GM19025 (cell line): ENCODE measurements around the gene BPTF.
"Not testable (repeated sequence)": the region's sequence is repeated elsewhere in the genome, so short reads cannot be mapped to it uniquely, and the experiment has no call there.

Experiments used
- ATAC-seq: cut with Tn5 transposase; IDR thresholded peaks from one replicate; pipeline ENCODE4 v1.9.1; 2021; ENCODE audit warnings: mild to moderate bottlenecking, low read depth, moderate library complexity; ENCODE audit not compliant: unreplicated experiment

The BPTF gene

DNA sequence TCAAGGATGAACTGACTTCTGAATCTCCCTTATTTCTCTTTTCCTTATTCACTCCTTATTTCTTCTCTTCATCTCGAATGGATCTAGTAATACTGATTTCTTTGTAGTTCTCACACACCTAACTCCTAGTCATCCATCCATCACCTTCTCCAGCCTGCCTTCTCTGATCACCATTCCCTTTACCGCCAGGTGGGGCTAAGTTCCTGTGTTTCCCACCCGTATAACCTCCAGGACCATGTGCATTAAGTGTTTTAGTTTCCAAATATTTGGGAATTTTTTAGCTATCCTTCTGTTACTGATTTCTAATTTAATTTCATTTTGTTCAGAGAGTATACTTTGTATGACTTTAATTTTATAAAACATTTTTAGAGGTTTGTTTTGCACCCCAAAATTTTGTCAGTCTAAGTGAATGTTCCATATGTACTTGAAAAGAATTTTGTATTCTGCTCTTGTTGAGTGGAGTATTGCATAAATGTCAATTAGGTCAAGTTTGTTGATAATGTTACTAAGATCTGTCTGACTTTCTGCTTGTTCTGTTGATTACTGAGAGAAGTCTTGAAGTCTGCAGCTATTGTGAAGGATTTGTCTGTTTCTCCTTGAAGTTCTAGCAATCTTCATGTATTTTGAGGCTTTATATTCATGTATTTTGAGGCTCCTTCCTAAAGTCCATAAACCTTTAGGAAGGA is 8.8 kb downstream of the BPTF start:
- ATAC-seq = no peak

DNA sequence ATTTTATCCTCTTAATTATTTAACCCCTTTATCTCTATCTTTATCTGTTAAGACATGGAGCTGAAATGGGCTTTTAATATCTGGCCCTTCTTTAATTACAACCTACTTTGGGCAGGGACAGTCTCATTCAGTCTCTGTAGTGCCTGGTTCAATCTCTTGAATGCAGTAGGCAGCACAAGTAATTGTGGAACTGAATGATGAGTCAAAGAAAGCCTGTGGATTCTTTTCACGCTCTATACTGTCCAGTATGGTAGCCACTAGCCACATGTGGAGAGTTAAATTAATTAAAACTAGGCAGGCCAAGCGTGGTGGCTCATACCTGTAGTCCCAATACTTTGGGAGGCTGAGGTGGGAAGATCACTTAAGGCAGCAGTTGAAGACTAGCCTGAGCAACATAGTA is 9.3 kb downstream of the BPTF start:
- ATAC-seq = no peak

DNA sequence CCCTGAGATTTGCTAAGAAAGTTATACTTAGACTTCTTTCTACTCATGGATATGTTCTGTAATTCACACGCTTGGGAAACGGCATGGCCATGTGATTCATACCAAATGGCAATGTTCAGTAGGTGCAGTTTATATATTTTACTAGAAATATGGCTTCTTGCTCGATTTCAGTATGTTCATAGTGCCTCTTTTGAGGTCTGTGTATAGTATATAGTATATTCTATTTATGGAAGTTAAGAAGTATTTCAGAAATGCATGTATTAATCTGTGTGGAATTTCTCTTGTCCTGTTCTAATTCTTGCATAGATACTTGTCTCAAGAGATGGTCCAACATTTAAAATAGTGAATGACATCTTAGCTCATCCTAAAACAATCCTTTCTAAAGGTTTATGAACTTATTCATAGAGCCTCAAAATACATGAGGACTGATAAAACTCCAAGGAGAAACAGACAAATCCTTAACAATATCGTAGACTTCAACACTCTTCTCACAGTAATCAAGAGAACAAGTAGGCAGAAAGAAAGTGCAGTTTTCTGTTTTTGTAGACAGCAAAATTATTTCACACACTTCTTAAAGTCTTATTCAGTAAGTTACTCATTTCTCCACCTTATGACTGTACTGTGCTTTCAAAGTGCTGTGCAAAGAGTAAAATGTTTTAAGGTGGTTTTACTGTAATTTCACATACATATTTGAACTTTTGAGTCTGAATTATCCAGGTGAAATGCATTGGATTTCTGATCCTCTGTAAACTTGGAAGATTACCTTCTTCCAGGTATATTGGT is 11.1 kb downstream of the BPTF start:
- ATAC-seq = no peak

DNA sequence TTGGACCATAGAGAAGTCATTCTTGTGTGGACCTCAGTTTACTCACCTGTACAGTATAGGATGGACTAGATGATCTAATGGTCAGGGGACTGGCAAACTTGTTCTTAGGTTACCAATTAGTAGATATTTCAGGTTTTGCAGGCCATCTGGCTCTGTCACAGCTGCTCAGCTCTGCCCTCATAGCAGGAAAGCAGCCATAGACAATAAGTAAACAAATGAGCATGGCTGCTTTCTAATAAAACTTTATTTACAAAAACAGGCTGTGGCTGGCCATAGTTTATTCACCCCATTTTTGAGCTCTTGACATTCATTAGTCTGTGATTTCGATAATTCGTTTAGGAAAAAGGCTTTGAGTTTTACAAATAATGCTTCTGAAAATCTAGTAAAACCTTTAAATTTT is 12.7 kb downstream of the BPTF start:
- ATAC-seq = no peak

DNA sequence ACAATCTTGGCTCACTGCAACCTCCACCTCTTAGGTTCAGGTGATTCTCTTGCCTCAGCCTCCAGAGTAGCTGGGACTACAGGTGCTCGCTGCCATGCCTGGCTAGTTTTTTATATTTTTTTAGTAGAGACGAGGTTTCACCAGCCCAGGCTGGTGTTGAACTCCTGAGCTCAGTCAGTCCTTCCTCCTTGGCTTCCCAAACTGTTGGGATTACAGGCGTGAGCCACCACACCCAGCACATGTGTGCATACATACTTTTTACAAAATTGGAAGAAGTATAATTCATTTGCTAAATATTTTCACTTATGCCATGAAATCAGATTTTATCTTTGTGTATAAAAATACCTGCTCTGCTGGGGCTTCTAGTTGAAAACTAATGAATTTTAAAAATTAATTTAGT is 13.2 kb downstream of the BPTF start:
- no peak for ATAC-seq

- no peak for ATAC-seq
Measured at GRCh38 chr17:67841992-67842391, 16.7 kb downstream of the BPTF start.

DNA sequence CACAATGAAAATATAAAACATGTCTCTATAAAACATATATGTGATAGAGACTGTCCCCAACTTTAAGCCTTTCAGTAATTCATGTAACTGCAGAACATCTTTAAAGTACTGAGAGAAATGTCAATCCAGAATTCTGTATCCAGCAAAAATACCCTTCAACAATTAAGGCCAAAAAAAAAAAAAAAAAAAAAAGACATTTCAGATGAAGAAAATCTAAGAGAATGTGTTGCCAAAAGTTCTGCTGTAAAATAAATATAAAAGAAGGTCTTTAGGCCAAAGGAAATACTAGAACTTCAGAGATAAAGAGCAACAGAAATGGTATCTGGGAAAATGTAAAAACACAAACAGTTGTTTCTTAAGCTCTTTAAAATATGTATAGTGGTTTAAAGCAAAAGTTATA is 17.3 kb downstream of the BPTF start:
- no peak for ATAC-seq

- ATAC-seq = no peak
Measured at GRCh38 chr17:67845374-67845773, 20.1 kb downstream of the BPTF start.

- ATAC-seq = not testable (repeated sequence)
Measured at GRCh38 chr17:67848189-67848588, 22.9 kb downstream of the BPTF start.

DNA sequence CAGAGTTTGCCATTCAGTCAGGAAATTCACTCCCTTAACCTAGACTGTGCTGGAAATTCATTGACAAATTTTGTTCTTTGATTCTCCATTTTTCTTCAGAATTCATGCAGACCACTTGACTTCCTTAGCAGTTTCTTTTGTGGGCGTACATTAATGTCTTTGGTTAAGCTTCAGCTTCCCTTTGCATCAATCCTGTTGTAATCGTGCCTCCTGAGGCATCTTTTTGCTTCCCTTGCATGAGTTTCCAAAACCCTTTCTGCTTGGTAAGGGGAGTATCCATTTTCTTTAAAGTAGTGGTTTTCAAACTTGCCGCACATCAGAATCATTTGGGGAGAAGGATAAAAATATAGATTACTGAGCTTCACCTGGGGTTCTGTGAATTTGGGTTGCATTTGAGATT is 23.5 kb downstream of the BPTF start:
- ATAC-seq = not testable (repeated sequence)

DNA sequence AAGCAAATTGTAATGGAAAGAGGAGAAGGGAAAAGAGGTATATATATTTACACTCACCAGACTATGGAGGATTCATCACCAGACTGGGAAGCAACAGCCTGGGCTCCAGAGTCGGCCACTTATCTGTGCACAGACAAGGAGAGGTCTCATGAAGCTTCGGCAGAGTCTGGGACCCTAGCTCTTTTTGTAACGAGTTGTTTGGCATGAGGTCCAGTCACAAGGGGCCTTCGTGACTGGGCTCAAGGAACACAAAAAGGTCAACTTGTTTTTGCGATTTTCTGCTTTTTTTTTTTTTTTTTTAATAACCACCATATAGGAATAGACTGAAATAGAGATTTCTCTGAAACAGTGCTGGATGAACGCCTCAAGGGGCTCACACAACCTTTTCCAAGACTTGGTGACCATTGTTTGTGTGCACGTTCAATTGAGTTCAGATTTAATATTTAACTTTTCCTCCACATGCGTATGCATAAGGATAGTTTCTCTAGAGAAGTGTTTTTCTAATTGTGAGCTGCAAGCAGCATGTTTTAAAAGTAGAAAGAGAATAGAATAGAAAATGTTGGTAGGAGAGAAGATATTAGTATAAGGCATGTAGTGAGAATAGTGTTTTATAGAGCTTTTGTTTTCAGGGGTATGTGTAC is 25.8 kb downstream of the BPTF start:
- ATAC-seq = no peak

DNA sequence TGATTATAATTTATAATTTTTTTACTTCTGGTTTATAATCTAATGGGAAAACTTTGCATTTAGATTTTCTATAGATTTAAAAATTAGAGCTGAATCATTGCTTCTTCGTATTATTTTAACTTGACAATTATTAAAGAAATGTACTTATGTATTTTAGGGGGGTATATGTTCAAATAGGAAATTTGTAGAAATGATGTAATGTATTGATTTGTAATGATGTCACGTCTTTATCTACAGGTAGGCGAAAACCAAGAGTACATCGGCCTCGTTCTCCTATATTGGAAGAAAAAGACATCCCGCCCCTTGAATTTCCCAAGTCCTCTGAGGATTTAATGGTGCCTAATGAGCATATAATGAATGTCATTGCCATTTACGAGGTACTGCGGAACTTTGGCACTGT is 28.4 kb downstream of the BPTF start:
- no peak for ATAC-seq

- no peak for ATAC-seq
Measured at GRCh38 chr17:67854378-67854777, 29.1 kb downstream of the BPTF start.

DNA sequence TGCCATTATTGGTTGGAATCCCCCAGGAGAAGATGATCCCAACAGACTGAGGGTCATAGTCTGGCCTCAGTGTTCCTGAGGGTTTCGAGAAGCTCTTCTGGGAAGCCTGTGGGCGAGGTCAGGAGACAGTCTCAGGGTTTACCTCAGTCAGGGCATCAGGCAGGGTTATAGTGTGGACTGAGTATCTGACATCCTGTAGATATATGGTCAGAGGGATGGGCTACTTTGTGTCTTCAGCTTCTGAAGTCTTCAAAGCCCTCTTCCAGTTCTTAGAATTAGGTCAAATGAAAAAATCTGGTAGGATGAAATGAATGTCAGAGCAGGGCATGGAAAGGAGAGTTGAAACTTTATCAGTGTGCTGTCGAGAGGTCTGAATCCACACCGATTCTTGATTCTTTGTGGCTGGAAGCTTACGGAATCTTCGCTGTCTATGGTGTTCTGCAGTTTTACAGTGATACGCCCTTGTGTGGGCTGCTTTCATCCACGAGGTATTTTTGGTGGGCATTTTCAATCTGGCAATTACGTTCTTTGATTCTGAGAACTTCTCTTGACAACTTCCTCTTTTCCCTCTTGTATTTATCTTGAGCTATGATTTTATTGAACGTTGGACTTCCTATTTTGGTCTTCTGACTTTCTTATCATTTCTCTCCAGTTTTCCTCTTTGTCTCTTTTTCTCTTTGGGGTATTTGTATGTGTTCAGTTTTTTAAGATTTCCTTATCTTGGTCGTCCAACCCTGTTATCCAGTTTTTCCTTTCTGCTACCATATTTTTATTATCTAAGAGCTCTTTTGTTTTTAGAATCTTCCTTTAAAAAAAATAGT is 30.4 kb downstream of the BPTF start:
- no peak for ATAC-seq

DNA sequence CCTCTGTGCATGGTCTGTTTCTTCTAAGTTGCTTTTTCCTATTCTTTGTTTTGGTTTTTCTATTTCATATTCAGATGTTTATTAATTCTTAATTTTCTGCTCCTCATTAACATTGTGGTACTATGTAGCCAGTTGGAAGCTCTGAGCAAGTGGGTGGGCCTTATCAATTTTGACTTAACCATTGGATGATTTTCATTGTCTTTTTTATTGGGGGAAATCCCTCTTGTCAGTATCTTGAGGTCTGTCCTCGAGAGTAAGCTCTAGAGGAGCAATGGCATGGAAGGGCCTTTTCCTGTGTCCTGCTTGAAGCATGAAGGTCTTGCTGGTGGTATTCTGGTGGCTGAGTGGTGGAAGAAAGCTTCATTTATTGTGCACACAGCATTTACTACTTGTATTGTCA is 31.1 kb downstream of the BPTF start:
- not testable (repeated sequence) for ATAC-seq

- no peak for ATAC-seq
Measured at GRCh38 chr17:67862614-67863217, 37.4 kb downstream of the BPTF start.

GRCh38 chr17:67863624-67864247 is 38.4 kb downstream of the BPTF start:
- ATAC-seq = no peak

- ATAC-seq = no peak
Measured at GRCh38 chr17:67865438-67865837, 40.1 kb downstream of the BPTF start.

DNA sequence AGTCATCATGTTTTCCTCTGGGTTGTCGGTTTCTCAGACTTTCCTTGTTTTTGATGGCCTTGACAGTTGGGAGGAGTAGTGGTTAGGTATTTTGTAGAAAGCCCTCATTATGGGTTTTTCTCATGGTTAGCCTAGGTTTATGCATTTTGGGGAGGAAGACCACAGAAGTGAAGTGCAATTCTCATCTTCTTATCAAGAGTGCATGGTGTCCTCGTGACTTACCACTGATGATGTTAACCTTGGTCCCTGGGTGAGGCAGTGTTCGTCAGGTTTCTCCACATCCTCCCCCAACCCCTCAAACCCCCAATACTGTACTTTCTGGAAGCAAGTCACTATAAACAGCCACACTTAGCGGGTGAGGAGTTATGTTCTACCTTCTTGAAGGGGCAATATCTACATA is 42.3 kb downstream of the BPTF start:
- no peak for ATAC-seq

DNA sequence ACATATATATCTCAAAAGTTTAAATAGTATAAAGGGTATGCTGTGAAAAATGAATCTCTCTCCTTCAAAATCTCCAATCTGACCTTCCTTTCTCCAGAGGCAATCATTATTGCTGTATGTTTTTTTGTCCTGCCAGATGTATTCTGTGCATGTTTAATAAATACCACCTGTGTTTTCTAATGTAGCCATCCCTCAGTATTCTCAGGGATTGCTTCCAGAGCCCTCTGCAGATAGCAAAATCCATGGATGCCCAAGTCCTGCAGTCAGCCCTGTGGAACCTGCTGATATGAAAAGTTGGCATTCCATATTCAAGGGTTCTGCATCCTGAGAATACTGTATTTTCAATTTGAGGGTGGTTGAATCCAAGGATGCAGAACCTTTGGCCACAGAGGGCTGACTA is 42.9 kb downstream of the BPTF start:
- no peak for ATAC-seq
